ENCODE results near the gene IL17RD.

Gene IL17RD

DNA sequence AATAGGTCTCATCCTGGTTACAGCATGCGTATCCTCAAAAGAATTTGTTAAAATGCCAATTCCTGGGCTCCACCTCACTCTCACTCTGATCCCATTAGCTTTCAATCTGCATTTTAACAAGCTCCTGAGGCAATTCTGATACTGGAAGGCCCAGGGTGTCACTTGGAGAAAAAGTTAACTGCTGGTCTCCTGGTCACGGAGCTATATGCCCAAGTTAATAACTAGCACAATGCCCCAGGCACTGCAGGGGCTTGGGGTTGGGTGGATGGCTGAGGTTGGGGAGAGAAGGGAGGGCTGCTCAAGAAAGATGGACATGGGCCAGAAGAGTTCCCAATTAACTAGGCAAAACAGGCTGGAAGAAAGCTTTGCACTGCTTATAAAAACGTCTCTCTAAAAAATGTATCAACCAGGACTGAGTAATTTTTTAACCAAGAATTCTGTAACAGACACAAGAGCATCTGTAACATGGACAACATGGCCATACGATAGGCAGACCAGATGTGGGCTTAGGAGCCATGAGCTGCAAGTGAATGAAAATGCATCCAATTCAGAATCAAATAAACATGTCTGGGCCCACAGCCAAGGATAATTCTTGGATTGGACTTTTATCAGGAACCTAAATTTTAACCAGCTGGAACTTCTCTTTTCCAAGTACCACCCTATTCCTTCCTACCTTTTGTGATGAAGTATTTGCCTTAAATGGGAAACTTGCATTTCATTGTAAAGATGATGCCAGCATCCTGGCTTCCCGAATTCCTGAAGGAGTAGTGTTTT, 4.2 kb downstream of the IL17RD start:
- in situ Hi-C loops (cut with MboI; ENCODE audit: low sequenced_read_pairs, unreplicated experiment) = no loop called here
- DNase-seq (ENCODE audit: low spot score) = no peak
- TF ChIP-seq, protein P1, sequence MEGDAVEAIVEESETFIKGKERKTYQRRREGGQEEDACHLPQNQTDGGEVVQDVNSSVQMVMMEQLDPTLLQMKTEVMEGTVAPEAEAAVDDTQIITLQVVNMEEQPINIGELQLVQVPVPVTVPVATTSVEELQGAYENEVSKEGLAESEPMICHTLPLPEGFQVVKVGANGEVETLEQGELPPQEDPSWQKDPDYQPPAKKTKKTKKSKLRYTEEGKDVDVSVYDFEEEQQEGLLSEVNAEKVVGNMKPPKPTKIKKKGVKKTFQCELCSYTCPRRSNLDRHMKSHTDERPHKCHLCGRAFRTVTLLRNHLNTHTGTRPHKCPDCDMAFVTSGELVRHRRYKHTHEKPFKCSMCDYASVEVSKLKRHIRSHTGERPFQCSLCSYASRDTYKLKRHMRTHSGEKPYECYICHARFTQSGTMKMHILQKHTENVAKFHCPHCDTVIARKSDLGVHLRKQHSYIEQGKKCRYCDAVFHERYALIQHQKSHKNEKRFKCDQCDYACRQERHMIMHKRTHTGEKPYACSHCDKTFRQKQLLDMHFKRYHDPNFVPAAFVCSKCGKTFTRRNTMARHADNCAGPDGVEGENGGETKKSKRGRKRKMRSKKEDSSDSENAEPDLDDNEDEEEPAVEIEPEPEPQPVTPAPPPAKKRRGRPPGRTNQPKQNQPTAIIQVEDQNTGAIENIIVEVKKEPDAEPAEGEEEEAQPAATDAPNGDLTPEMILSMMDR (IDR thresholded peaks at IDR 0.05; ENCODE audit: borderline replicate concordance, control extremely low read depth, extremely low read depth, insufficient read depth, missing control alignments) = no peak

DNA sequence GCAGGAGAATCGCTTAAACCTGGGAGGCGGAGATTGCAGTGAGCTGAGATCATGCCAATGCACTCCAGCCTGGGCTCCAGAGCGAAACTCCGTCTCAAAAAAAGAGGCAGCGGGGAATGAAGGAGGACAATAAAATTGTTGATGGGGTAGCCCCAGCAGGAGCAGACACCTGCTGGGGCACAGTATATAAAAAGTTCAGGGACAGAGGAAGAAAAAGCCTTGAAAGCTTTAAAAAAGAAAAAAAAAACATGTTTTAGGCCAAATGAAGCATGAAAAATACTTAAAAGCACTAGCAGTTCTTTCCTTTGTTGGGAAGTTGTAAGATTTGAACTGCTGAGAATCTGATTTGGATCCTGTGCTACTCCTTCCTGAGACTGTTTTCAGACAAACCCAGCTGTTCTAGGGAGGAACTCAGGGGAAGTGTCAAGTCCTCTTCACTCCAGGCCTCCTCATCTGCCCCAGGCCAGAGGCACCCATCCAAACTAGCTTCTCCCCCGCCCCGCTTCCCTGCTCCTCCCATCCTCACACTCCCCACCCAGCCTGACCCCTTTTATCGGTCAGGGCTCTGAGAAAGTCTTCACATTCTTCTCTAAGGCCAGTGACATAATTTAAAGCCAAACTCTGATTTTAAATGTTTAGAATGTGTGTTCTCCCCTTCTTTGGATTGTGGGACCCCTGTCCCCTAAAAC, 4.9 kb downstream of the IL17RD start:
- no peak for DNase-seq (ENCODE audit: low spot score)
- in situ Hi-C loops (cut with MboI; ENCODE audit: low sequenced_read_pairs, unreplicated experiment) = no loop called here
- TF ChIP-seq, protein P1 (IDR thresholded peaks at IDR 0.05; ENCODE audit: borderline replicate concordance, control extremely low read depth, extremely low read depth, insufficient read depth, missing control alignments) = no peak

DNA sequence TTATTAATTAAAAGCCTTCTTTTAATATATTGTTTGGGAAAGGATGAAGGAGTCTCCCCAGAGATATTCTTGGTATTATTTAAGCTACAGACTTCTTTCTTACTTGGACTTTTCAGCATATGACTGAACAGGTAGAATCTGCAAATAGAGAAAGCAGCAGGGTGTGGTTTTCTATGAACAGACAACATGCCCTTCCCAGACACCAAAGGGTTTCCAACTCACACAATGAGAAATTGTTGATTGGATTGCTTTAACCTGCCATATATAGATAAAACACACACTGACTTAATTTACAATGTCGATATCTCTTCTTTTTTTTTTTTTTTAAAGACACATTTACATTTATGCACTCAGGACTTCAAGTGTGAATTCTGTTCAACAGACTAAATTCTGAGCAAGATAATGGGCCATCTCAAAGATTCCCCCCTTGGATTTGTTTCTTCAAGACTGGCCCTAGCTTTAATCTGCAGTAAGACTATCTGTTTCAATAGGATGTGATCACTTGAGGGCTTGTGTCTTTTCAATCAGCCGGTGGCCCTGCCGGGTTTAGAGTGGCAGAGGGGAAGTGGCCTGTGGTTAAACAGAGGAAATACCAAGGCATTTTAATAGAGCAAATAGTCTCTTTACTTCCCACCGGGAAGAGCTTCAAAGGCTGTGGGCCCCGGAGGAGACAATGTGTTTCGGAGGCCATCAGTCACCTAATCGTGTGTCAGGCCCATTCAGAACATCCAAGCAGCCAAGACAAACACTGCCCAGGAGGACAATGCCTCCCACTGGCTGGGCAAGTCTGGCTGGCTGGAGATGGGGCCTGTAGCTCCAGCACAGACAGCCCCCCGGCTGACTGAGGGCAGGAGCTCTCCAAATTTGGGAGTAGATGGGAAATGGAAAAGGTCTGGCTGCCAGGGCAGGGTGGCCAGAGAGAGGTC, 6.1 kb downstream of the IL17RD start:
- no peak for DNase-seq (ENCODE audit: low spot score)
- in situ Hi-C loops (cut with MboI; ENCODE audit: low sequenced_read_pairs, unreplicated experiment) = no loop called here
- TF ChIP-seq, protein P1 (IDR thresholded peaks at IDR 0.05; ENCODE audit: borderline replicate concordance, control extremely low read depth, extremely low read depth, insufficient read depth, missing control alignments) = no peak

DNA sequence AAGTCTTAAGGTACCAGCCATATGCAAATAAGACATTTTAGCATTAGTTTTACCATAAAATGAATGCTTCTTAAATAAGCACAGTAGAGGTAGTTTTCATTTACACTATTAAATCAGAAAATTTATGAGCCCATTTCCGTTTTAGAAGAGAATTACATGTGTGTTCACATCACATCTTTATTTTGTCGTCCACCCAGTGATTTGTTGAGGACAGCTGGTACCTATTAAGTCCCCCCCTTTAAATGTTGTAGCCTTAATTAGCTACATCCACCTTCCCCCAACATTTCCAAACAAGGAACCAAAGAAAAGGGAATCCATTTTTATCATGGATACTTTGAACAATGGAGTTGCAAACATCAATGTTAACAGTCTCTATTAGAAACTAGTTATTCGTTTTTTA, 6.8 kb downstream of the IL17RD start:
- no peak for DNase-seq (ENCODE audit: low spot score)
- TF ChIP-seq, protein P1 (IDR thresholded peaks at IDR 0.05; ENCODE audit: borderline replicate concordance, control extremely low read depth, extremely low read depth, insufficient read depth, missing control alignments) = no peak
- in situ Hi-C loops (cut with MboI; ENCODE audit: low sequenced_read_pairs, unreplicated experiment) = no loop called here

DNA sequence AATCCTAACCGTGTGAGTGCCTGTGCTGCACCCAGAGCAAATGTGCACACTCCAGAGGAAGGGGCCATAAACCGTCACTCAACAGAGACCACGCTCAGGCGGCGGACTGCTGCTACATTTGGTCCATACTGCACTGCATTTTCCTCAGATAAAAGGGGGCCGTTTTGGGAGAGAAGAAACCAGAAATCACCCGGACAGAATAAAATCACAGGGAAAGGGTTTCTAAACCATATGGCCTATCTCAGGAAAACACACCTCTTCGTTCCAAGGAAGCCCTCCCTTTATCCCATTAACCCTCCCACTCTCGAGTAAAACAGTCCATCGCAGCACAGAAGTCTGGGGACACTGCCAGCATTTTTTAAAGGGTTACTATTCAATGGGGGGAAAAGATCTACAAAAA, 7.6 kb downstream of the IL17RD start:
- in situ Hi-C loops (cut with MboI; ENCODE audit: low sequenced_read_pairs, unreplicated experiment) = no loop called here
- DNase-seq (ENCODE audit: low spot score) = no peak
- TF ChIP-seq, protein P1 (IDR thresholded peaks at IDR 0.05; ENCODE audit: borderline replicate concordance, control extremely low read depth, extremely low read depth, insufficient read depth, missing control alignments) = no peak

DNA sequence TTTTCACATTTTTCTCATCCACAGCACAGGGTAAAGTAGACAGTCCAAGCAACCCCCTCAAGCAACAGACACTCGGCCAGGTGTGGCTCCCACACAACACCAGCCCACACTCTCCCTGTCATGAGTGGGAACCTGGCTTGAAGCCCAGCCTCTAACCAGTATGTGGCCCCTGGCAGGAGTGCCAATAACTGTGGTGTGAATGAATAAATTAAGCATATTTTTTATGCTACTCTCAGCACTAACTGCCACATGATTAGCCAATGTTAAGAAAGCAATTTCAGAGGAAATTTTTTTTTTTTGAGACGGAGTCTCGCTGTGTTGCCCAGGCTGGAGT, 9.9 kb downstream of the IL17RD start:
- TF ChIP-seq, protein P1 (IDR thresholded peaks at IDR 0.05; ENCODE audit: borderline replicate concordance, control extremely low read depth, extremely low read depth, insufficient read depth, missing control alignments) = no peak
- in situ Hi-C loops (cut with MboI; ENCODE audit: low sequenced_read_pairs, unreplicated experiment) = no loop called here
- no peak for DNase-seq (ENCODE audit: low spot score)

All from GM13976 (cell line).